ENCODE data around the gene WDR6.

Gene WDR6

DNA sequence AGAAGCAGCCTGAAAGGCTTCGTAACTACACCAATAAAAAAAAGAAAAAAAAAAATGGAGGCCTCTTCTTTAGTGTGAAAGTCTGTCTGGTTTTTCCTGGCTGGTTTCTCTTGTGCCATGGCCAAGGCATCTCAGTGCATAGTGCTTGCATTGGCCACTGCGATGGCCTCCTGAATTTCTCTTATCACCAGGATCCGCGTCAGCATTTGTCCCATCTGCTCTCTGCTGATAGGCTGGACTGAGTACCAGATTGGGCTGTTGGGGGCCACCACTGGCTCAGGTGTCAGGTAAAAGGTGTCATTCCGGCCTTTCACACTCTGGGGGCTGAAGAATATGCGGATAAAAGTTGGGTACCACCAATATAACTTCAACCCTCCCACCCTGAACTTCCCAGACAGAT, 23.1 kb downstream of the WDR6 start:
- FAIRE-seq = no peak

GRCh38 chr3:49032646-49033304, 25.6 kb downstream of the WDR6 start:
- no peak for FAIRE-seq

DNA sequence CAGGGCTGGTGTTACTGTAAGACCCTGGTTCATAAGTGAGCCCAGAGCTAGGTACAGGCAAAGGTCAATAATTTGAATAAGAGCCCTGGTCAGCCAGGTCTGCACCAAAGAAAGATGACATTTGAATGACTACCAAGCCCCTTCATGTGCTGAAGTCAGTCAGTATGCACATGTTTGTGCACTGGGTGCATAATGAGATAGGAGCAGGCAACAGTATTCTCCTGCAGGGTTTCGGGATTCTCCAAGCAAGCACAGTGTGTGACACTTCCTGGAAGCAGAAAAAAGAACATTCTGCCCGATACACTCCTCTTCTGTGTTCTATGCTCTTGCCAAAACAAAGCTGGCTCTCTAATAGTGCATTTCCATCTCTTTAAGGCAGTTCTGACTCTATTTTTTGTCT, 27.5 kb downstream of the WDR6 start:
- no peak for FAIRE-seq

- no peak for FAIRE-seq
These were observed 28.1 kb downstream of the WDR6 start for GRCh38 chr3:49035281-49035680.

- no peak for FAIRE-seq
These were observed 46.4 kb downstream of the WDR6 start for GRCh38 chr3:49053543-49053942.

- FAIRE-seq = no peak
These were observed 47.2 kb downstream of the WDR6 start for GRCh38 chr3:49054344-49054862.

GRCh38 chr3:49057268-49057667, 50.1 kb downstream of the WDR6 start:
- no peak for FAIRE-seq

- no peak for FAIRE-seq
These were observed 50.8 kb downstream of the WDR6 start for GRCh38 chr3:49058011-49058410.
